Testis (tissue), 3 donors: ENCODE data around the gene MNX1. TPM values are rescaled to one million over a fixed set of nuclear protein-coding genes. Genes with fewer than 3 reads are reported as not detected.

ENCODE experiments used
- DNase-seq: peaks from one replicate; pipeline ENCODE4 v3.0.0-alpha.2; 2019
- H3K27ac ChIP-seq, 2 donors: fragments of 200-600 bp; sonication (generic); one replicate each; pipeline ENCODE4 v1.5.1; 2019
- H3K27me3 ChIP-seq: fragments of 200-600 bp; sonication (generic); one replicate; pipeline ENCODE4 v1.5.1; 2019
- H3K36me3 ChIP-seq: fragments of 200-600 bp; sonication (generic); one replicate; pipeline ENCODE4 v1.5.1; 2017; ENCODE audit warnings: low read depth; ENCODE audit errors: missing control alignments
- H3K4me1 ChIP-seq: fragments of 200-600 bp; sonication (generic); one replicate; pipeline ENCODE4 v1.5.1; 2019
- H3K4me3 ChIP-seq, 2 donors: fragments of 200-600 bp; sonication (generic); one replicate each; pipeline ENCODE4 v1.5.1; 2017 to 2019
- H3K9me3 ChIP-seq: fragments of 200-600 bp; sonication (generic); one replicate; pipeline ENCODE4 v1.5.1; 2017
- CTCF ChIP-seq, 3 experiments: fragments of 450-650 bp in 2 of 3; fragments of 200-600 bp in 1 of 3; sonication (generic) in 1 of 3; IDR thresholded peaks; one replicate each; pipeline ENCODE4 v1.5.1; 2016 to 2019; ENCODE audit warnings: antibody characterized with exemption in 3 of 3, mild to moderate bottlenecking in 2 of 3, moderate library complexity in 1 of 3
- POLR2A ChIP-seq: fragments of 450-650 bp; IDR thresholded peaks from one replicate; pipeline ENCODE4 v1.6.1; 2017; ENCODE audit warnings: antibody characterized with exemption, mild to moderate bottlenecking, moderate library complexity
- WGBS, 2 donors: methylation state at CpG; one replicate each; pipeline ENCODE4 v1.1.5; 2018; 5-methylcytosine and 5-hydroxymethylcytosine counted together
- intact Hi-C: fragments of 100-400 bp; cut with DNase I; formaldehyde crosslinking; loops from one replicate; pipeline ENCODE4 v1.15.1; 2023; ENCODE audit warnings: low total_unique reads
- polyA plus RNA-seq: library from polyadenylated mRNA; stranded (reverse); fragments of 350-450 nt; fragmentation: Illumina TruSeq; extraction: RNeasy Lipid Tissue Mini Kit (QIAGEN cat#74804); gene quantifications from one replicate; pipeline ENCODE4 v1.2.3, GENCODE V29; 2014; ENCODE audit warnings: low read depth, low replicate concordance; ENCODE audit not compliant: insufficient read depth
- total RNA-seq, 2 donors: library from RNA; depleted of rRNA; stranded (reverse); fragments of >200 nt; gene quantifications; one replicate each; pipeline ENCODE4 v1.2.3, GENCODE V29; 2016

Gene MNX1
- total and polyA plus RNA-seq, 3 donors from 2014 or later, result 1.5 to 3.3 (median 3.0) TPM

GRCh38 chr7:157016352-157017041 lies 6.0 kb upstream of the MNX1 start:
- H3K36me3 ChIP-seq, result no peaks in the 10 kb centered on the region
- H3K4me3 ChIP-seq, result no peak overlapping the region
- no peaks in the 10 kb centered on the region for H3K27me3 ChIP-seq
- no peaks in the 10 kb centered on the region for H3K9me3 ChIP-seq
- DNase-seq, result no peak
- peaks cover 6% of the 10 kb centered on the region for H3K4me1 ChIP-seq
- no peak overlapping the region for H3K27ac ChIP-seq
- WGBS, 2 donors, result 15 to 19% methylated on average over 14 to 16 of the region's 16 CpGs
- intact Hi-C loops, result no loop called here
- TF ChIP-seq POLR2A (no peak), CTCF (IDR thresholded peaks at IDR 0.05) (no peak)

GRCh38 chr7:157016024-157016351 lies 5.5 kb upstream of the MNX1 start:
- H3K36me3 ChIP-seq, result no peaks in the 10 kb centered on the region
- no peak for DNase-seq
- no peaks in the 10 kb centered on the region for H3K9me3 ChIP-seq
- intact Hi-C loops, result no loop called here
- 22 to 42% methylated on average over 11 of the region's 11 CpGs for WGBS, 2 donors
- no peak overlapping the region for H3K4me3 ChIP-seq
- H3K27ac ChIP-seq, result no peak overlapping the region
- no peak for TF ChIP-seq CTCF (IDR thresholded peaks at IDR 0.05)
- no peak for TF ChIP-seq POLR2A
- no peaks in the 10 kb centered on the region for H3K27me3 ChIP-seq
- peaks cover 10% of the 10 kb centered on the region for H3K4me1 ChIP-seq

GRCh38 chr7:157014635-157015555 lies 4.4 kb upstream of the MNX1 start:
- Histone ChIP-seq H3K4me3 (no peak overlapping the region), H3K27ac (no peak overlapping the region), H3K4me1 (peaks cover 13% of the 10 kb centered on the region), H3K27me3 (no peaks in the 10 kb centered on the region), H3K36me3 (no peaks in the 10 kb centered on the region), H3K9me3 (no peaks in the 10 kb centered on the region)
- TF ChIP-seq POLR2A (no peak), CTCF (IDR thresholded peaks at IDR 0.05) (no peak)
- 34 to 43% methylated on average over 10 to 12 of the region's 12 CpGs for WGBS, 2 donors
- intact Hi-C loops, result no loop called here
- DNase-seq, result no peak

GRCh38 chr7:157013602-157014549 lies 3.4 kb upstream of the MNX1 start:
- DNase-seq, result no peak
- Histone ChIP-seq H3K4me1 (peaks cover 11% of the 10 kb centered on the region), H3K27me3 (no peaks in the 10 kb centered on the region), H3K4me3 (no peak overlapping the region), H3K9me3 (no peaks in the 10 kb centered on the region), H3K27ac (no peak overlapping the region), H3K36me3 (no peaks in the 10 kb centered on the region)
- no peak for TF ChIP-seq CTCF (IDR thresholded peaks at IDR 0.05)
- TF ChIP-seq POLR2A, result no peak
- WGBS, 2 donors, result 39 to 45% methylated on average over 12 to 13 of the region's 13 CpGs
- intact Hi-C loops, result no loop called here
